WTC11 (cell line): ENCODE results near the gene SCAF11. TPM values are rescaled to one million over a fixed set of nuclear protein-coding genes. Genes with fewer than 3 reads are reported as not detected.
A peak's percentile ranks its signal among the peaks of the same experiment; 100 is the strongest.

Source experiments
- ATAC-seq: fragments of 200-7000 bp; cut with Tn5 transposase; 2 replicates; pipeline ENCODE4 v1.10.0; 2021; ENCODE audit warnings: mild to moderate bottlenecking, moderate library complexity
- CTCF ChIA-PET: fragments of 300-600 bp; sonication (Branson Sonifier 250); formaldehyde crosslinking; loops from one replicate; lab custom pipeline; 2021; ENCODE audit warnings: antibody characterized with exemption; lab: Charles Lee
- POLR2A ChIA-PET: fragments of 350-600 bp; sonication (Branson Sonifier 250); formaldehyde crosslinking; loops from one replicate; lab custom pipeline; 2021; ENCODE audit warnings: antibody characterized with exemption; lab: Charles Lee
- DNase-seq: peaks from one replicate; pipeline ENCODE4 v3.0.0; 2021; ENCODE audit warnings: low spot score
- H3K27ac Mint-ChIP-seq: 2 replicates; pipeline ENCODE4 v1.8.0; 2021; ENCODE audit warnings: mixed read lengths
- H3K27me3 Mint-ChIP-seq: 2 replicates; pipeline ENCODE4 v1.8.0; 2021; ENCODE audit warnings: low read depth, mild to moderate bottlenecking, moderate library complexity, mixed read lengths
- H3K36me3 Mint-ChIP-seq: 2 replicates; pipeline ENCODE4 v1.8.0; 2021; ENCODE audit warnings: mixed read lengths
- H3K4me1 Mint-ChIP-seq: 2 replicates; pipeline ENCODE4 v1.8.0; 2022; ENCODE audit warnings: mixed read lengths
- H3K4me3 Mint-ChIP-seq: 2 replicates; pipeline ENCODE4 v1.8.0; 2021; ENCODE audit warnings: mild to moderate bottlenecking, moderate library complexity, mixed read lengths
- H3K9me3 Mint-ChIP-seq: 2 replicates; pipeline ENCODE4 v1.8.0; 2021; ENCODE audit warnings: mixed read lengths
- AR ChIP-seq: fragments of 250-450 bp; sonication (Bioruptor Pico); IDR thresholded peaks from 2 replicates; pipeline ENCODE4 v1.9.0; 2021; ENCODE audit warnings: mild to moderate bottlenecking
- ATF6 ChIP-seq: sonication (generic); formaldehyde crosslinking; IDR thresholded peaks from 2 replicates; pipeline ENCODE4 v1.8.1; 2023; ENCODE audit warnings: mild to moderate bottlenecking, missing genetic modification reagents
- E2F1 ChIP-seq: sonication (generic); formaldehyde crosslinking; IDR thresholded peaks from 2 replicates; pipeline ENCODE4 v1.8.0; 2022; ENCODE audit warnings: mild to moderate bottlenecking, missing genetic modification reagents
- EMX1 ChIP-seq: fragments of 250-450 bp; sonication (Bioruptor Pico); IDR thresholded peaks from 2 replicates; pipeline ENCODE4 v1.8.0; 2021; ENCODE audit warnings: mild to moderate bottlenecking
- GTF2I ChIP-seq: fragments of 250-450 bp; sonication (Bioruptor Pico); conservative IDR thresholded peaks from 2 replicates; pipeline ENCODE4 v1.4.0; 2021; ENCODE audit warnings: mild to moderate bottlenecking
- NFATC4 ChIP-seq: fragments of 250-450 bp; sonication (Bioruptor Pico); IDR thresholded peaks from 2 replicates; pipeline ENCODE4 v1.9.0; 2021; ENCODE audit warnings: mild to moderate bottlenecking
- NFE2L1 ChIP-seq: sonication (generic); formaldehyde crosslinking; IDR thresholded peaks from 2 replicates; pipeline ENCODE4 v1.8.1; 2023; ENCODE audit warnings: missing genetic modification reagents
- OVOL2 ChIP-seq: fragments of 250-450 bp; sonication (Bioruptor Pico); IDR thresholded peaks from 2 replicates; pipeline ENCODE4 v1.9.0; 2021; ENCODE audit warnings: mild to moderate bottlenecking, borderline replicate concordance
- SP1 ChIP-seq: sonication (generic); formaldehyde crosslinking; conservative IDR thresholded peaks from 2 replicates; pipeline ENCODE4 v1.8.1; 2022; ENCODE audit warnings: missing genetic modification reagents
- USF1 ChIP-seq: sonication (generic); formaldehyde crosslinking; IDR thresholded peaks from 2 replicates; pipeline ENCODE4 v1.8.0; 2022; ENCODE audit warnings: mild to moderate bottlenecking, missing genetic modification reagents
- USF2 ChIP-seq: sonication (generic); formaldehyde crosslinking; IDR thresholded peaks from 2 replicates; pipeline ENCODE4 v1.8.1; 2023; ENCODE audit warnings: mild to moderate bottlenecking, missing genetic modification reagents, moderate library complexity
- ZBTB21 ChIP-seq: sonication (generic); formaldehyde crosslinking; IDR thresholded peaks from 2 replicates; pipeline ENCODE4 v1.8.1; 2023; ENCODE audit warnings: mild to moderate bottlenecking, missing genetic modification reagents, borderline replicate concordance
- ZNF121 ChIP-seq: sonication (generic); formaldehyde crosslinking; IDR thresholded peaks from 2 replicates; pipeline ENCODE4 v1.8.0; 2023; ENCODE audit warnings: missing genetic modification reagents
- ZNF263 ChIP-seq: sonication (generic); formaldehyde crosslinking; IDR thresholded peaks from 2 replicates; pipeline ENCODE4 v1.8.1; 2022; ENCODE audit warnings: low read depth, mild to moderate bottlenecking, moderate library complexity, missing genetic modification reagents
- ZNF416 ChIP-seq: fragments of 250-450 bp; sonication (Bioruptor Pico); IDR thresholded peaks from 2 replicates; pipeline ENCODE4 v1.9.0; 2021; ENCODE audit warnings: mild to moderate bottlenecking, inconsistent platforms
- ZNF532 ChIP-seq: fragments of 250-450 bp; sonication (Bioruptor Pico); IDR thresholded peaks from 2 replicates; pipeline ENCODE4 v1.9.0; 2021; ENCODE audit warnings: mild to moderate bottlenecking, borderline replicate concordance
- total RNA-seq: library from RNA; stranded (reverse); gene quantifications from 3 replicates; pipeline ENCODE4 v1.2.3, GENCODE V29; 2021
- TF ChIP-seq, protein P1 (sequence below): sonication (generic); formaldehyde crosslinking; IDR thresholded peaks from 2 replicates; pipeline ENCODE4 v1.8.0; 2022; ENCODE audit warnings: mild to moderate bottlenecking, missing genetic modification reagents
- TF ChIP-seq, protein P2 (sequence below): sonication (generic); formaldehyde crosslinking; conservative IDR thresholded peaks from 2 replicates; pipeline ENCODE4 v1.8.1; 2022; ENCODE audit warnings: mild to moderate bottlenecking, missing genetic modification reagents
- TF ChIP-seq, protein P3 (sequence below): sonication (generic); formaldehyde crosslinking; IDR thresholded peaks from 2 replicates; pipeline ENCODE4 v1.8.1; 2023; ENCODE audit warnings: mild to moderate bottlenecking, missing genetic modification reagents

SCAF11 gene
- total RNA-seq, 1 experiment from 2014 or later, result 72.6 TPM

DNA sequence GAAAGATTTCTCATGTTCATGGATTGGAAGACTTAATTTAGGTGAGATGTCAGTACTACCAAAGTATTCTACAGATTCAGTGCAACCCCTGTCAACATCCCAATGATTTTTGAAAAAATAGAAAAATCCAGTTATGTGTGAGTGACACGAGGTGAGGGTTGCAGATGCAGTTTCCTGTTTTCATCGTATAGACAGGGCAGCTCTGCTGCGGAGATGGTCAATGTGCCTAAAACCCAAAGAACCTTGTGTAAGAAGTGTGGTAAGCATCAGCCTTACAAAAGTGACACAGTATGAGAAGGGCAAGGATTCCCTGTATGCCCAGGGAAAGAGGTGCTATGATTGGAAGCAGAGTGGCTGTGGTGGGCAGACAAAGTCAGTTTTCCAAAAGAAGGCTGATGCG, 94.4 kb downstream of the SCAF11 start:
- no peak overlapping the region for H3K4me3 Mint-ChIP-seq
- ATAC-seq (no peak), DNase-seq (no peak)
- peaks cover 10% of the 10 kb centered on the region for H3K4me1 Mint-ChIP-seq
- CTCF ChIA-PET, result no interaction called here
- peaks cover 6% of the 10 kb centered on the region for H3K9me3 Mint-ChIP-seq
- H3K27me3 Mint-ChIP-seq, result no peaks in the 10 kb centered on the region
- H3K36me3 Mint-ChIP-seq, result peaks cover 58% of the 10 kb centered on the region
- H3K27ac Mint-ChIP-seq, result peak overlapping the region; percentile 54; the same call in 1 of the 2 replicates
- POLR2A ChIA-PET, result no interaction called here
- TF ChIP-seq USF1 (CRISPR knock-in tag), result no peak
- TF ChIP-seq, protein P1, sequence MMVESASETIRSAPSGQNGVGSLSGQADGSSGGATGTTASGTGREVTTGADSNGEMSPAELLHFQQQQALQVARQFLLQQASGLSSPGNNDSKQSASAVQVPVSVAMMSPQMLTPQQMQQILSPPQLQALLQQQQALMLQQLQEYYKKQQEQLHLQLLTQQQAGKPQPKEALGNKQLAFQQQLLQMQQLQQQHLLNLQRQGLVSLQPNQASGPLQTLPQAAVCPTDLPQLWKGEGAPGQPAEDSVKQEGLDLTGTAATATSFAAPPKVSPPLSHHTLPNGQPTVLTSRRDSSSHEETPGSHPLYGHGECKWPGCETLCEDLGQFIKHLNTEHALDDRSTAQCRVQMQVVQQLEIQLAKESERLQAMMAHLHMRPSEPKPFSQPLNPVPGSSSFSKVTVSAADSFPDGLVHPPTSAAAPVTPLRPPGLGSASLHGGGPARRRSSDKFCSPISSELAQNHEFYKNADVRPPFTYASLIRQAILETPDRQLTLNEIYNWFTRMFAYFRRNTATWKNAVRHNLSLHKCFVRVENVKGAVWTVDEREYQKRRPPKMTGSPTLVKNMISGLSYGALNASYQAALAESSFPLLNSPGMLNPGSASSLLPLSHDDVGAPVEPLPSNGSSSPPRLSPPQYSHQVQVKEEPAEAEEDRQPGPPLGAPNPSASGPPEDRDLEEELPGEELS (CRISPR knock-in tag), result no peak
- TF ChIP-seq NFATC4 (CRISPR knock-in tag), result no peak
- no peak for TF ChIP-seq AR
- no peak for TF ChIP-seq ATF6 (CRISPR knock-in tag)
- no peak for TF ChIP-seq OVOL2
- TF ChIP-seq ZNF416 (CRISPR knock-in tag), result no peak
- TF ChIP-seq USF2 (CRISPR knock-in tag), result no peak
- no peak for TF ChIP-seq E2F1
- no peak for TF ChIP-seq NFE2L1 (CRISPR knock-in tag)
- no peak for TF ChIP-seq GTF2I
- TF ChIP-seq ZNF121 (CRISPR knock-in tag), result no peak
- TF ChIP-seq, protein P2, sequence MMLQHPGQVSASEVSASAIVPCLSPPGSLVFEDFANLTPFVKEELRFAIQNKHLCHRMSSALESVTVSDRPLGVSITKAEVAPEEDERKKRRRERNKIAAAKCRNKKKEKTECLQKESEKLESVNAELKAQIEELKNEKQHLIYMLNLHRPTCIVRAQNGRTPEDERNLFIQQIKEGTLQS (CRISPR knock-in tag), result no peak
- TF ChIP-seq EMX1 (CRISPR knock-in tag), result no peak
- no peak for TF ChIP-seq ZBTB21 (CRISPR knock-in tag)
- TF ChIP-seq SP1 (CRISPR knock-in tag), result no peak
- no peak for TF ChIP-seq ZNF263 (CRISPR knock-in tag)
- TF ChIP-seq, protein P3, sequence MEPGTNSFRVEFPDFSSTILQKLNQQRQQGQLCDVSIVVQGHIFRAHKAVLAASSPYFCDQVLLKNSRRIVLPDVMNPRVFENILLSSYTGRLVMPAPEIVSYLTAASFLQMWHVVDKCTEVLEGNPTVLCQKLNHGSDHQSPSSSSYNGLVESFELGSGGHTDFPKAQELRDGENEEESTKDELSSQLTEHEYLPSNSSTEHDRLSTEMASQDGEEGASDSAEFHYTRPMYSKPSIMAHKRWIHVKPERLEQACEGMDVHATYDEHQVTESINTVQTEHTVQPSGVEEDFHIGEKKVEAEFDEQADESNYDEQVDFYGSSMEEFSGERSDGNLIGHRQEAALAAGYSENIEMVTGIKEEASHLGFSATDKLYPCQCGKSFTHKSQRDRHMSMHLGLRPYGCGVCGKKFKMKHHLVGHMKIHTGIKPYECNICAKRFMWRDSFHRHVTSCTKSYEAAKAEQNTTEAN (CRISPR knock-in tag), result no peak
- no peak for TF ChIP-seq ZNF532 (CRISPR knock-in tag)
